ENCODE measurements around the gene EPG5.
A peak's percentile ranks its signal among the peaks of the same experiment; 100 is the strongest.
"Not testable (repeated sequence)": the region's sequence is repeated elsewhere in the genome, so short reads cannot be mapped to it uniquely, and the experiment has no call there.

Gene EPG5

GRCh38 chr18:45976974-45977373 lies 9.8 kb upstream of the EPG5 start:
- DNase-seq, result no peak

- DNase-seq, result no peak
Measured at GRCh38 chr18:45976566-45976965, 9.4 kb upstream of the EPG5 start.

- peak; percentile 36 for DNase-seq
Measured at GRCh38 chr18:45974088-45974536, 7.0 kb upstream of the EPG5 start.

DNA sequence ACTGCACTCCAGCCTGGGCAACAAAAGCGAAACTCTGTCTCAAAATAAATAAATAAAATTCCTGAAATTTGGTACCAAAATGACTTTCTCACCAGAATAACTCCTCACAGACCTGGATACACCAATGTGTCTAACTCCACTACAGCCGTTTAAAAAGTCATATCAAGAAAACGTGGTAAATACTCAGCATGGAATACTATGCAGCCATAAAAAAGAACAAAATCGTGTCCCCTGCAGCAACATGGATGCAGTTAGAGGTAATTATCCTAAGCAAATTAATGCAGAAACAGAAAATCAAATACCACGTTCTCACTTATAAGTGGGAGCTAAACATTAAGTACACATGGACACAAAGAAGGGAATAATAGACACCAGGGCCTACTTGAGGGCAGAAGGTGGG lies 2.2 kb downstream of the EPG5 start:
- not testable (repeated sequence) for DNase-seq

- DNase-seq, result no peak
Measured at GRCh38 chr18:45962866-45963265, 4.3 kb downstream of the EPG5 start.

DNA sequence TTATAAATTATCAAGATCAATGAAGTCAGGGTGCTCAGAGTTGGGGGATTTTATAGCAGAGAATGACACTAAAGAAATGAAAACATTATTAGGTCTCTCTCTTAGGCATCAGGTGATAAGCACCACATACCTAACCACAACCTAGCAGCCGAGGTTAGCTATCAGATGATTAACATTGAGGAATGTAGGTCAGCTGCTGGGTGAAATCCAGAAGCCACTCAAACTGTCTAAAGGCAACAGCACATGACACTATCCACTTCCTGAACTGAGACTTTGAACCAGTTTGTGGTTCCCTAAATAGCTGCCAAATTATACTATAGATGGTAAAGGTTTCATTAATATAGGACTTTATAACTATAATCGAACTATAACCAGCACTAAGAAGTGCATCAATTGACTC lies 4.7 kb downstream of the EPG5 start:
- no peak for DNase-seq

- not testable (repeated sequence) for DNase-seq
Measured at GRCh38 chr18:45959484-45959883, 7.6 kb downstream of the EPG5 start.

DNA sequence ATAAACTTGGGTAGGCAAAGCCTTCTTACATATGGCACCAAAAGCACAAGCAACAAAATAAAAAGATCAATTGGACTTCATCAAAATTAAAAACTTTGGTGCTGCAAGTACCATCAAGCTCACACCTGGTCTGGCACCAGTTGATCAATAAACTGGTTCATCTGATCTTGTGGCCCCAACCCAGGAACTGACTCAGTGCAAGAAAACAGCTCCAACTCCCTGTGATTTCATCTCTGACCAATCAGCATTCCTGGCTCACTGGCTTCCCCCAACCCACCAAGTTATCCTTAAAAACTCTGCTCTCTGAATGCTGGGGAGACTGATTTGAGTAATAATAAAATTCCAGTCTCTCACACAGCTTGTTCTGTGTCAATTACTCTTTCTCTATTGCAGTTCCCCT lies 8.4 kb downstream of the EPG5 start:
- DNase-seq, result no peak

DNA sequence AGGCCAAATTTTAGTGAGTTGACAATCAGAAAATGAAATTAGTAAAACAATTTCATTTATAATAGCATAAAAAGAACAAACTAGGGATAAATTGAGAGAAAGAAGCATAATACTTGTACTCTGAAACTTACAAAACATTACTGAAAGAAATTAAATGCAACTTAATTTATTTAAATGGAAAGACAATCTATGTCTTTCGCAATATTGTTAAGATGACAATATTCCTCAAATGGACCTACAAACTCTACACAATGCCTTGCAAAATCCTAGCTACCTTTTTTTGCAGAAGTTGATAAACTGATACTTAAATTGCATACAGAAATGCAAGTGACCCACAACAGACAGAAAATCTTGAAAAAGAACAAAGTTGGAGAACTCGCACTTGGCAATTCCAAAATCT lies 9.1 kb downstream of the EPG5 start:
- DNase-seq, result no peak

DNA sequence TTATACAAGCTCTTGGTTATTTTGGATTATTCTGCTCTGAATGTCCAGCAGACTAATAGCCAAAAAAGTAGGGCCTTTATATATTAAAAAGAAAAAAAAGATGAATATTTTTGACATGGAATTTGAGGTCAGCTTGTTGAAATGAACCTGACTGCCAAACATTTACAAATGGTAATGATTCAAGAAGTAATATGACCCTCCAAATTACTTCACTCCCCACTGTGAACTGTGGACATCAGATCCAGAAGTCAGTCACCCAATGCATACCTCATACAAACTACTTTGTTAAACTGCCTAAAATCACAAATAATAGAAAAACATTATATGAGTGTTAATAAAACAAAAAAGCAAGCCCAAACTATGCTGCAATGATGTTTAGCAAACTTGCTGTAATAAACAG lies 10.0 kb downstream of the EPG5 start:
- no peak for DNase-seq

GRCh38 chr18:45954070-45954934 lies 12.8 kb downstream of the EPG5 start:
- no peak for DNase-seq

DNA sequence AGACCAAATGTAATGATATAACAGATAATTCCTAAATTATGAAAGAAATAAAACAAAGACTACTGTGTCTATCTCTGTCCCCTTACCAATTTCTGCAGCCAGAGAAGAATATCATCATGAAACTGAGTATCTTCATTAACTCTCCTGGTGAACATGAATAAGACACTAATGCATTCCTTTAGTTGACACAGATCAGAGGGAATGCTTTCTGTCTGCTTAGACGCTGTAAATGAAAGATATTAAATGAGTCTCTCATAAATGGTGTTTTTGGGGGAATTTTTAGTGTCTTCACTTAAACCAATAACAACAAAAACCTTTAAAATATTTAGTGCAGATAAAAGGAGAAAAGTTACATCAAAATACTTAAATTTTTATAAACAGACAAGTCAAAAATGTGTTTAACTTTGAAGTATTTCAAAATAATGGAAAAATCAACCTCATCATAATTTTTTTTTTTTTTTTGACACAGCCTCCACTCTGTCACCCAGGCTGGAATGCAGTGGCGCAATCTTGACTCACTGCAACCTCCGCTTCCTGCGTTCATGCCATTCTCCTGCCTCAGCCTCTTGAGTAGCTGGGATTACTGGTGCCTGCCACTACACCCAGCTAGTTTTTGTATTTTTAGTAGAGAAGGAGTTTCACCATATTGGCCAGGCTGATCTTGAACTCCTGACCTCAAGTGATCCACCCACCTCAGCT lies 16.0 kb downstream of the EPG5 start:
- DNase-seq, result no peak

- DNase-seq, result no peak
Measured at GRCh38 chr18:45945669-45946068, 21.5 kb downstream of the EPG5 start.

DNA sequence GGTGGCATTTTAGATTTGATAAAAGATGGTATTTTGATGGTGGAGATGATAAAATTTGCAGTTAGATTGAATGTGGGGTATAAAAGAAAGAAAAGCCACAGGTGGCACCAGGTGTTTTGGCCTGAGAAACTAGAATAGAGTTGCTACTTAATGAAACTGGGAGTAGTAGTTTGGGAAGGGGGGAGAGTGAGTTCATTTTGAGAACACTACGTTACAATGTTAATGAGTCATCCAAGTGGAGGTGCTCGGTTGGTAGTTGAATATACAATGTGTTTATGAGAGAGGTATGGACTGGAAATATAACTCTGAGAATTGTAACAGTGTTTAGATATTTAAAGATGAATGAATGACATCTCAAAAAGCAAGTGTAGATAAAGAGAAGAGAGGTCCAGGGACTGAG lies 26.4 kb downstream of the EPG5 start:
- no peak for DNase-seq

- DNase-seq, result no peak
Measured at GRCh38 chr18:45939236-45939635, 27.9 kb downstream of the EPG5 start.

- DNase-seq, result no peak
Measured at GRCh38 chr18:45938488-45938935, 28.6 kb downstream of the EPG5 start.

DNA sequence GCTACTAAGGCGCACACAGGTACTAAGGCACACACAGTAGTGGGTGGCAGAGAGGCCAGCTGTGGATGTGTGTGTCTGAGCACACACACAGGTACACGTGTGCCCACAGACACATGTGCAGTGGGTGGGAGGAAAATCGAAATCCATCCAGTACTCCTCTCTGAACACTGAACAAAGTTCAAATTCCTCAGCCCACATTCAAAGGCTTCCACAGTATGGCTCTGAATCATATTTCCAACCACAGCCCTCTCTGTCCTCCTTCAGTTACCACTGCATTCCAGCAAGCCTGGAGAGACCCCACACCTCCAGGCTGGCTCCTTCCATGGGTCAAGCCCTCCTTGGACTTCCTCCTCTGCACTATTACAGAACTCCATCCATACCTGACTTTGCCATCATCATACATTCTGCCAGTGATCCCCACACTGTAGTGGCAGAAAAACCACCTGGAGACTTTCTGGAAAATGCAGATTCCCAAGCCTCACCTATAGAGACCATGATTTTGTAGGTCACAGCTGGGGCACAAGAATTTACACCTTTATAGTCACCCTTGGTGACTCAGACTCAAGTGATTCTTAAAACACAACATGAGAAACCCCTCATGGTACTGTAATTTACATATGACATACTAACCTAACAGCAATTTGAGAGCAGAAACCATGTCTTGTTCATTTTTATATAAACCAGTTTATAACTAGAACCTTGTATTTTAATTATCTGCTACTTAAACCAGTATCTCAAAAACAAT lies 31.4 kb downstream of the EPG5 start:
- no peak for DNase-seq

GRCh38 chr18:45932708-45933107 lies 34.4 kb downstream of the EPG5 start:
- DNase-seq, result no peak

DNA sequence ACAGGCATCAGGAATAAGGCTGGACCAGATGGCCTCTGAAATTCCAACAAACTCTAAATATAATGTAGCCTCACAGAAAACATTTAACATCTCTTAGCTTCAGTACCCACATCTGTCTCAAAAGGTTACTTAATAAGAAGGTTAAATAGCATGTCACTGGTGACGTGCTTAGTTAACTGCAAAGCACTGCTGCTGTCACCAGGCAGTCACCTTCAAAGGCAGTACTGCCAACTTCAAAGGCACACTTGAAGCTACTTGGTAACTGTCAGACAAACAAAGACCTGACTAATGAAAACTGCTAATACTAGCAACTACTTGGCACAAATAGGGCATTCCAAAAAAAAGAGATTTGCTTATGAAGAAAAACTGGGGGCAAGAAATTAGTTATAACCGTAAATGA lies 36.2 kb downstream of the EPG5 start:
- DNase-seq, result peak; percentile 10

- no peak for DNase-seq
Measured at GRCh38 chr18:45926691-45927090, 40.4 kb downstream of the EPG5 start.

DNA sequence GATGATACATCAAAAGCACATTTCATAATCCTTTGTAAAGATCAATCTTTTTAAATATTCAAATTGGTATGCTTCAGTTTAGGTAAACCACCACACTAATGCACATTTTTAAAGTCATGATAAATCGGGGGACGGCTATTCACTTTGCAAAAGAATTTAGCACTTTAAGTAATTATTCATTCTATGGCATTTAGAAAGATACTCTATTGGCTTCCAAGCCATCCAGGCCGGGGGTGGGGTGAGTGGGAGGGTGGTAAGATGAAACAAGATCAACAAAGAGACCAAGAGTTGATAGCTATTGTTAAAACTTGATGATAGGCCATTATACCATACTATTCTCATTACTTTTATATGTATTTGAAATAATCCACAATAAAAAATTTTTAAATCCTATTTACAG lies 41.0 kb downstream of the EPG5 start:
- no peak for DNase-seq

- no peak for DNase-seq
Measured at GRCh38 chr18:45923138-45923537, 44.0 kb downstream of the EPG5 start.

GRCh38 chr18:45920367-45920766 lies 46.8 kb downstream of the EPG5 start:
- DNase-seq, result peak; percentile 14

GRCh38 chr18:45916302-45916701 lies 50.8 kb downstream of the EPG5 start:
- DNase-seq, result no peak

Measured in NCI-H510A treated with DMSO at 0.1 percent for 48 hours (cell line).